WERI-Rb-1 (cell line): ENCODE measurements around the gene TMEFF2.
"Not testable (repeated sequence)": the region's sequence is repeated elsewhere in the genome, so short reads cannot be mapped to it uniquely, and the experiment has no call there.

Experiments used
- DNase-seq: peaks from one replicate; pipeline ENCODE4 v3.0.0-alpha.2; 2020
- H3K27ac ChIP-seq: fragments of 250-450 bp; sonication (Bioruptor Pico); 2 replicates; pipeline ENCODE4 v1.5.1; 2020; ENCODE audit warnings: mild to moderate bottlenecking, moderate library complexity
- H3K27me3 ChIP-seq: fragments of 250-450 bp; sonication (Bioruptor Pico); 2 replicates; pipeline ENCODE4 v1.5.1; 2021; ENCODE audit warnings: mild to moderate bottlenecking, low read depth, moderate library complexity; ENCODE audit not compliant: insufficient read depth, severe bottlenecking
- H3K36me3 ChIP-seq: fragments of 250-450 bp; sonication (Bioruptor Pico); 2 replicates; pipeline ENCODE4 v1.5.1; 2020; ENCODE audit warnings: mild to moderate bottlenecking, moderate library complexity
- H3K4me3 ChIP-seq: 2 replicates; pipeline ENCODE4 v1.5.1; 2011; ENCODE audit warnings: low read depth, mild to moderate bottlenecking, control low read depth, low read length
- H3K9me3 ChIP-seq: fragments of 250-450 bp; sonication (Bioruptor Pico); 2 replicates; pipeline ENCODE4 v1.5.1; 2021; ENCODE audit warnings: mild to moderate bottlenecking, moderate library complexity; ENCODE audit not compliant: severe bottlenecking
- TF ChIP-seq, protein P1 (sequence below): IDR thresholded peaks from 2 replicates; pipeline ENCODE4 v1.5.1; 2011; ENCODE audit warnings: low read depth, mild to moderate bottlenecking, control low read depth, inconsistent platforms, low read length

TMEFF2 gene

DNA sequence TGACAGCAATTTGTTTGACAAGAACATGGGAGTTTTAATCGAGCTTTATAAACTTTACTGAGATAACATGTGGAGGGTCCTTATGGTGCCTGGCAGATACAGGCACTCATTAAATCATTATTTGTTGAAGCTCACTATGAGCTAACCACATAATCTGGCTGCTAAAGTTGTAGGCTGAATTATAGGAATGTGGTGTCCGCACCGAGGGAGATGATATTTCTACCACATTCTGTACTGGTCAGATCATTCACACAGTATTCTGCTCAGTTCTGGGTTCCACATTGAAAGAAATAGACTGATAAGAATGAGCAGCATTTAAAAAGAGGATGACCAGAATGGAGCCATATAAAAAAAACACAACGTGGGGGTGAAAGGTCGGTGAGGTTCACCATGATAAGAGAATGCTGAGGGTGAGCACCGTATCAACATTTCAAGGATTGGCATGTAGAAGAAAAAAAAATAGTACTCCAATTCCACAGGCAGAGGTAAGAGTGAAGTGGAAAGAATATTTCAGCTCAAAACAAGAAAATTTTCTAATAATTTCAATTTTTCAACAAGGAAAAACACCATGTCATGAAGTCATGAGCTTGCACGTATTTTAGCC is 54.4 kb downstream of the TMEFF2 start:
- no peak overlapping the region for H3K4me3 ChIP-seq
- H3K27ac ChIP-seq = no peak overlapping the region
- H3K36me3 ChIP-seq = no peaks in the 10 kb centered on the region
- no peak for DNase-seq
- TF ChIP-seq, protein P1, sequence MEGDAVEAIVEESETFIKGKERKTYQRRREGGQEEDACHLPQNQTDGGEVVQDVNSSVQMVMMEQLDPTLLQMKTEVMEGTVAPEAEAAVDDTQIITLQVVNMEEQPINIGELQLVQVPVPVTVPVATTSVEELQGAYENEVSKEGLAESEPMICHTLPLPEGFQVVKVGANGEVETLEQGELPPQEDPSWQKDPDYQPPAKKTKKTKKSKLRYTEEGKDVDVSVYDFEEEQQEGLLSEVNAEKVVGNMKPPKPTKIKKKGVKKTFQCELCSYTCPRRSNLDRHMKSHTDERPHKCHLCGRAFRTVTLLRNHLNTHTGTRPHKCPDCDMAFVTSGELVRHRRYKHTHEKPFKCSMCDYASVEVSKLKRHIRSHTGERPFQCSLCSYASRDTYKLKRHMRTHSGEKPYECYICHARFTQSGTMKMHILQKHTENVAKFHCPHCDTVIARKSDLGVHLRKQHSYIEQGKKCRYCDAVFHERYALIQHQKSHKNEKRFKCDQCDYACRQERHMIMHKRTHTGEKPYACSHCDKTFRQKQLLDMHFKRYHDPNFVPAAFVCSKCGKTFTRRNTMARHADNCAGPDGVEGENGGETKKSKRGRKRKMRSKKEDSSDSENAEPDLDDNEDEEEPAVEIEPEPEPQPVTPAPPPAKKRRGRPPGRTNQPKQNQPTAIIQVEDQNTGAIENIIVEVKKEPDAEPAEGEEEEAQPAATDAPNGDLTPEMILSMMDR = no peak
- no peaks in the 10 kb centered on the region for H3K9me3 ChIP-seq
- no peaks in the 10 kb centered on the region for H3K27me3 ChIP-seq

DNA sequence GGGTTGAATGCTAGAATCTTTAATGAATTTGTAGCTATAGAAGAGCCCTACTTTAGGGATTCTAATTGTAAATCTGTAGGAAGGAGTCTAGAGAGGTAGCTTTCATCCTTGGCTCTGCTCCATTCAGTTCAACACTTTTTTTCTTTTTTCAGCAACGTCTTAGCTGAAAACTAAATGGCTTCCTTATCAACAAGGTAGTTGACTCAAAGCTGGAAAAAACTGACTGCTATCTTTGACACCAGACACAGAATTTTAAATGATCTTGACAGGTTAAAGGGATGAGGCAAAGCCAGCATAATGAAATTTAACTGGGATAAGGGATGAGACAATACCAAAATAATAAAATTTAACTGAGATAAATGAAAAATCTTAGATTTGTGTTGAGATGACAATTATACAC is 54.9 kb downstream of the TMEFF2 start:
- Histone ChIP-seq H3K9me3 (no peaks in the 10 kb centered on the region), H3K4me3 (no peak overlapping the region), H3K27me3 (no peaks in the 10 kb centered on the region), H3K27ac (no peak overlapping the region), H3K36me3 (no peaks in the 10 kb centered on the region)
- TF ChIP-seq, protein P1 = no peak
- DNase-seq = no peak

DNA sequence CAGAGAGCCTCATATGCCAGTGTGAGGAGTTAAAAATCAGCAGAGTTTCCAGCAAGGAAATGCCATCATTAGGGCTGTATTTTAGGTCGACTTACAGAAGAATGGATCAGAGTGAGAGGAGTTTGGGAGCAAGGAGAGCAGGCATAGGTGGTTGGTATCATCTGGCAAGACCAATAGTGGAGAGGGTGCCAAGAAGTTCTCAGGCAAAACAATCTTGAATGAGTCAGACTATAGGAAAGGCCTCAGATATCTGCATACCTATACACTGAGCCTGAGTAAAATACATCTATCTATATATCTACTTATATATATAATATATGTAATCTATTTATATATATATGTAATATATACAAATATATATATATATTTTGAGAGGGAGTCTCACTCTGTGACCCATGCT is 57.3 kb downstream of the TMEFF2 start:
- Histone ChIP-seq H3K27me3 (no peaks in the 10 kb centered on the region), H3K27ac (no peak overlapping the region), H3K9me3 (no peaks in the 10 kb centered on the region), H3K4me3 (no peak overlapping the region), H3K36me3 (no peaks in the 10 kb centered on the region)
- DNase-seq = no peak
- TF ChIP-seq, protein P1 = no peak

GRCh38 chr2:192132604-192133003 is 62.1 kb downstream of the TMEFF2 start:
- not testable (repeated sequence) for H3K36me3 ChIP-seq, H3K27ac ChIP-seq, H3K4me3 ChIP-seq, H3K9me3 ChIP-seq, H3K27me3 ChIP-seq, DNase-seq

DNA sequence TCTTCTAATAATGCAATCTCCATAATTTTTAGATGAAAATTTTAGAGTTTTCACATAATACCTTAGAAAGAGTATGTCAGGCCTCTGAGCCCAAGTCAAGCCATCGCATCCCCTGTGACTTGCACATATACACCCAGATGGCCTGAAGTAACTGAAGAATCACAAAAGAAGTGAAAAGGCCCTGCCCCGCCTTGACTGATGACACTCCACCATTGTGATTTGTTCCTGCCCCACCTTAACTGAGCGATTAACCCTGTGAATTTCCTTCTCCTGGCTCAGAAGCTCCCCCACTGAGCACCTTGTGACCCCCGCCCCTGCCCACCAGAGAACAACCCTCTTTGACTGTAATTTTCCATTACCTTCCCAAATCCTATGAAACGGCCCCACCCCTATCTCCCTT is 64.4 kb downstream of the TMEFF2 start:
- not testable (repeated sequence) for H3K4me3 ChIP-seq, DNase-seq, H3K9me3 ChIP-seq, H3K27me3 ChIP-seq, H3K36me3 ChIP-seq, H3K27ac ChIP-seq

- DNase-seq = no peak
- Histone ChIP-seq H3K27me3 (no peaks in the 10 kb centered on the region), H3K4me3 (no peak overlapping the region), H3K27ac (no peak overlapping the region), H3K9me3 (no peaks in the 10 kb centered on the region), H3K36me3 (no peaks in the 10 kb centered on the region)
- TF ChIP-seq, protein P1 = no peak
Measured at GRCh38 chr2:192128655-192129054, 66.1 kb downstream of the TMEFF2 start.

- DNase-seq = no peak
- H3K27ac ChIP-seq = no peak overlapping the region
Measured at GRCh38 chr2:192127434-192127833, 67.3 kb downstream of the TMEFF2 start.

More at GRCh38 chr2:192127434-192127833, 67.3 kb downstream of the TMEFF2 start:
- TF ChIP-seq, protein P1 = no peak
- H3K9me3 ChIP-seq = no peaks in the 10 kb centered on the region
- no peaks in the 10 kb centered on the region for H3K36me3 ChIP-seq
- H3K27me3 ChIP-seq = no peaks in the 10 kb centered on the region
- no peak overlapping the region for H3K4me3 ChIP-seq
